Uterus (tissue), 2 donors: ENCODE data around the gene UCHL3.
"Not testable (repeated sequence)": the region's sequence is repeated elsewhere in the genome, so short reads cannot be mapped to it uniquely, and the experiment has no call there.

Source experiments
- POLR2A ChIP-seq, 2 donors: fragments of 450-650 bp; IDR thresholded peaks; one replicate each; pipeline ENCODE4 v1.6.1; 2016; ENCODE audit warnings: antibody characterized with exemption in 2 of 2, mild to moderate bottlenecking in 1 of 2, moderate library complexity in 1 of 2
- TF ChIP-seq, protein P1 (sequence below), 4 experiments: fragments of 200-600 bp in 2 of 4; fragments of 450-650 bp in 2 of 4; sonication (generic) in 2 of 4; IDR thresholded peaks; one replicate each; pipeline ENCODE4 v1.5.1; 2016 to 2019; ENCODE audit warnings: antibody characterized with exemption in 4 of 4, mild to moderate bottlenecking in 2 of 4, moderate library complexity in 1 of 4

DNA sequence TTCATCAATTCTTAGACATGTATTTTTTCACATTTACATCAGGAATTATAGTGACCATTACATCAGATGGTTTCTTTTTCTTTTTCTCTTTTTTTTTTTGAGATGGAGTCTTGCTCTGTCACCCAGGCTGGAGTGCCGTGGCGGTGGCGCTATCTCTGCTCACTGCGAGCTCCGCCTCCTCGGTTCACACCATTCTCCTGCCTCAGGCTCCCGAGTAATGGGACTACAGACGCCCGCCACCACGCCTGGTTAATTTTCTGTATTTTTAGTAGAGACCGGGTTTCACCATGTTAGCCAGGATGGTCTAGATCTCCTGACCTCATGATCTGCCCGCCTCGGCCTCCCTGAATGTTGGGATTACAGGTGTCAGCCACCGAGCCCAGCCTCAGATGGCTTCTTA is 4.2 kb upstream of the UCHL3 start:
- TF ChIP-seq, protein P1, sequence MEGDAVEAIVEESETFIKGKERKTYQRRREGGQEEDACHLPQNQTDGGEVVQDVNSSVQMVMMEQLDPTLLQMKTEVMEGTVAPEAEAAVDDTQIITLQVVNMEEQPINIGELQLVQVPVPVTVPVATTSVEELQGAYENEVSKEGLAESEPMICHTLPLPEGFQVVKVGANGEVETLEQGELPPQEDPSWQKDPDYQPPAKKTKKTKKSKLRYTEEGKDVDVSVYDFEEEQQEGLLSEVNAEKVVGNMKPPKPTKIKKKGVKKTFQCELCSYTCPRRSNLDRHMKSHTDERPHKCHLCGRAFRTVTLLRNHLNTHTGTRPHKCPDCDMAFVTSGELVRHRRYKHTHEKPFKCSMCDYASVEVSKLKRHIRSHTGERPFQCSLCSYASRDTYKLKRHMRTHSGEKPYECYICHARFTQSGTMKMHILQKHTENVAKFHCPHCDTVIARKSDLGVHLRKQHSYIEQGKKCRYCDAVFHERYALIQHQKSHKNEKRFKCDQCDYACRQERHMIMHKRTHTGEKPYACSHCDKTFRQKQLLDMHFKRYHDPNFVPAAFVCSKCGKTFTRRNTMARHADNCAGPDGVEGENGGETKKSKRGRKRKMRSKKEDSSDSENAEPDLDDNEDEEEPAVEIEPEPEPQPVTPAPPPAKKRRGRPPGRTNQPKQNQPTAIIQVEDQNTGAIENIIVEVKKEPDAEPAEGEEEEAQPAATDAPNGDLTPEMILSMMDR (IDR thresholded peaks at IDR 0.05) = not testable (repeated sequence)
- not testable (repeated sequence) for TF ChIP-seq POLR2A (IDR thresholded peaks at IDR 0.05)
